HG03354 (cell line): Measurements from ENCODE around the gene KCNJ11.

Experiments
- ATAC-seq: cut with Tn5 transposase; IDR thresholded peaks from one replicate; pipeline ENCODE4 v1.9.1; 2021; ENCODE audit warnings: mild to moderate bottlenecking; ENCODE audit not compliant: unreplicated experiment, poor library complexity, severe bottlenecking

The KCNJ11 gene

DNA sequence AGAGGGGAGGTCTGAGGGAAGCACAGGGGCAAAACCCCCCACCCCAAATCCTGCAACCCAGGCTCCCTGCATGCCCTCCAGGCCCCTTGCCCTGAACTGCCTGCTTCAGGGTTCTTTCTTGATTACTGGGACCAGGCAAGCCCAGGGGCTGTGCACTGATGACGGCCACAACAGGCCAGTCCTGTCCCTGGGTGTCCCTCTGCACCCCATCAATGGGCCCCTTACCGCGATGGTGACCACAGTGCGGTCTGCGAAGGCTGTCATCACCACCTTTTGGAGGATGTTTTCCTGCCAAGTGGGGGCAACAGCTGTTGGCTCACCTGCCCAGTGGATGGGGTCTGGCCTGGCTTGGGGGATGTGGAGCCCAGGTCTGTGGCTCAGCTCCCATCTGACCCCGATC is 5.0 kb upstream of the KCNJ11 start:
- ATAC-seq, result no peak

DNA sequence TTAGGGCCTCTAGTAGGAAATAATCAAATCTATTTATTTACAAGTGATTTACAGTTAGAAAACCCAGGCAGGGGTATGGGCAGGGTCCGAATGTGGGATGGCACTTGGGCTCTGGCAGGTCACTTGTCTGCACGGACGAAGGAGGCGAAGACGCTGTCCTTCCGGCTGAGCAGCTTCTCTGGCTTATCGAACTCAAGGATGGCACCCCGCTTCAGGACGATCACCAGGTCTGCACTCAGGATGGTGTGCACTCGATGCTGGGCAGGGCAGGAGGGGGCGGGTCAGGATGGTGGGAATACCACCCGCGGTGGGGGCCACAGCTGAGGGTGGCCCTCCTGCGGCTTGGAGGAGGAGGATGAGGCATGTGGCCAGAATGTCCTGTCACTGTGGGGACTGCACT is 4.4 kb upstream of the KCNJ11 start:
- no peak for ATAC-seq

DNA sequence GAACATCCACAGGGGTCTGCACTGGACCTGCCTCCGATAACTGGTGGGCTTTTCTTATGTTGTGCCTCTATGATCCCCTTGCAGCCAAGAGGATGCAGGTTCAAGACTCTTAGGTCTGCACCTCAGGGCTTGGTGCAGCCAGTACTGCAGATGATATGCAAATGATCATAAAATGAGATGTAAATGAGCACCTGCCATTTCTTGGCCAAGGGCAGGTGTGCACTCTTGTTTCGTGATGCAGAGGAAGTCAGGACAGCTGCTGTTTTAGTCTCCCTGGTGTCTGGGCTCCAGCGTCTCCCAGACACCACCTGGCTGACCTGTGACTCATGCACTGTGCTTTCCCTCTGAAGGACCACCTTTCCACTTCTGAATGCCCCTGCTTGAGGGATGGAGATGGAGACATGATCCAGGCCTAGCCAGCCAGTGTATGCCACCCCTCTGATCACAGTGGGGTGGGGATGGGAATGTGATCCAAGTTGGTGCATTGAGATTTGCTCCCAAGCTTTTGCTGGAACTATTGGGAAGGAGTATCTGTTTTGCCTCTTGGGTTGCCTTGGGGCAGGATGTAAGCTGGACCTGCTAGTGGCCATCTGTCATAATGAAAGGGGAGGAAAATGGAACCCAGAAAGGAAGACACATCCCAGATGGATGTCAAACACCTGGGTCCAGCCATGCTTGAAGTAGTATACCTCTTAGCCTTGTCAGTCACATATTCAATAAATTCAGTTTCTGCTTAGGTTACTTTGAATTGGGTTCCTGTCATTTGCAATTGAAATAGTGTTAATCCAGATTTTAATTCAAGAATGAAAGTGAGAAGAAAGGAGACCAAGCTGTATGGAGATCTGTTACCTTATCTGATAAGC is 3.3 kb upstream of the KCNJ11 start:
- peak; percentile 41 for ATAC-seq

DNA sequence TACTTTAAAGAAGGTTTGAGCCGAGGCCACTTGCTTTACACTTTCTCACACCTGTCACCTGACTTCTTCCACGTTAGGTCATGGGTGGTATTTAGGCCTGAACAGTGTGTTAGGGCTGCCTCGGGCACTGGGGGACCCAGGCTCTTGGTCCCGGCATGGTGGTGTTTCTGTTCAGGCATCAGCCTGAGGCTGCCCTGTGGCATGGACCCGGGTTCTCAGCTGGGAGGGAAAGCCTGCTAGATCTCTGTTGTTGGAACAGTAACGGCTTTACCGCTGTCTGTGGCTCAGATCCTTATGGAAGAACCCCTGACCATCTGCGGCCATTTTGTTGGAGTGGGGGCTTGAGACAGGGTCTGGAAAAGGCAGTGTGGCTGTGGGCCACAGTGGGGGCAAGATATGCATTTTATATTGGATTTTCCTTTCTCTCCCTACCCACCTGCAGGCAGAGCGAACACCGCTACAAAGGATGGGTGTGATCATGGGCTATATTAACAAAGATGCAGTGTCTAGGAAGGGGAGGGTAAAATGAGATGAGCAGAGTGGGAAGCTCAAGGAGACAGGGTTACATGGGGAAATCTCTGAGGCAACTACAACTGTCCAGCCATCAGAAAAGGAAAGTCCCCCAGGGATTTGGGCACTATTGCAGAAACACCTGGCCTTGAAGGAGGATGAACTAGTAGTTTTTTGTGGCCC is 1.6 kb upstream of the KCNJ11 start:
- no peak for ATAC-seq

- peak; percentile 63 for ATAC-seq
Measured at GRCh38 chr11:17389211-17389956, 925 bp upstream of the KCNJ11 start.

- ATAC-seq, result no peak
Measured at GRCh38 chr11:17387811-17388210, 648 bp downstream of the KCNJ11 start.

DNA sequence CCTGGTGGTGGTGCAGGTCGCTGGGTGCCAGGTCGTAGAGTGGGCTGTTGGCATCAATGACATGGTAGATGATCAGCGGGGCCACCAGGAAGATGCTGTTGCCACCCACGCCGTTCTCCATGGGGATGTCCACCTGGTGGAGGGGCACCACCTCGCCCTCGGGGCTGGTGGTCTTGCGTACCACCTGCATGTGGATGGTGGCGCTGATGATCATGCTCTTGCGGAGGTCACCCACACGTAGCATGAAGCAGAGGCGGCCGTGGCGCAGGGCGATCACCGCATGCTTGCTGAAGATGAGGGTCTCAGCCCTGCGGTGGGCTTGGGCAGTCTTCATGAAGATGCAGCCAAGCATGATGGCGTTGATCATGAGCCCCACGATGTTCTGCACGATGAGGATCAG is 1.2 kb downstream of the KCNJ11 start:
- ATAC-seq, result no peak

DNA sequence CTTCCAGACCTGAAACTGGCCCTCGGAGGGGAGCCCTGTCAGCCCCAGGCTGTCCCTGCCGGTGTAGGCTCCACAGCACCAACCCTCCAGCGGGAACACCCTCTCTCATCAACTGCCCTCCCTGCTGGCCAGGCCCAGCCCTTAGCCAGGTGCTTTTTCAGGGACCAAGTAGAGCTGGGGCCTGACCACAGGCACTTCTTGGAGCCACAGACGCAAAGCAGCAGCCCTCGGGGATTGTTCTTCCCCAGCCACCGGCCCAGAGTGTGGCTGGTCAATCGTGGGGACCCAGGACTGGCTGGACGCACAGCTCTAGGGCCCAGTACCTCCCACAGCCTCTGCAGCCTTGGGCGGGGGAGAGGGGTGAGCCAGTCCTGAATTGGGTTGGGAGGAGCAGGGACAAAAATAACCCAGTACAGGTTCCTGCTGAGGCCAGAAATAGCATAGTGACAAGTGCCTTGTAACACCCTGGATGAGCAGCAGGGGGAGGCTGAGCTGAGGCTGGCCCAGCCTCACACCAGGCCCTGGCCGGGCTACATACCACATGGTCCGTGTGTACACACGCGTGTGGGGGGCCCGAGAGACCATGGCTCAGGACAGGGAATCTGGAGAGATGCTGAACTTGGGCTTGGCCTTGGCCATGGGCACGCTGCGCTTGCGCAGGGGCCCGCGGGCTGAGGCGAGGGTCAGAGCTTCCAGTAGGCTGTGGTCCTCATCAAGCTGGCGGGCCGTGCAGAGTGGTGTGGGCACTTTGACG is 2.0 kb downstream of the KCNJ11 start:
- ATAC-seq, result peak; percentile 60

DNA sequence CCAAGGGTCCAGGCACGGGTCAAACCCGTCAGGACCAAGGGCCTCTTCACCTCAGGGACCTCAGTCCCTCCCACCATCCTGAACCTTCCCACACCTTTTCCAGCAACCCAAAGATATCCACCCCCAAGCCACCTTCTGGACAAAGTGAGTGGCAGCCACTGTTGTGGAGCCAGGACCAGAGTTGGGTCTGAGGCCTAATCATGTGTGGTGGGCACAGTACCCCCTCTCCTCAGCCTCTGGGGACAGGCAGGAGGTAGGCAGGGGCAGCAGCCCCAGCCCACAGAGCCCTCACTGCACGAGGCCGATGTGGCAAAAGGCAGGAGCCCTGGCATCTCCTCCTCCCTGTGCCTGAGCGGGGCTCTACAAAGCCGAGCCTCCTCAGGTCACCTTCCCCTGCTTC is 2.5 kb downstream of the KCNJ11 start:
- ATAC-seq, result no peak

- ATAC-seq, result no peak
Measured at GRCh38 chr11:17385492-17385891, 3.0 kb downstream of the KCNJ11 start.

GRCh38 chr11:17384002-17384511 is 4.4 kb downstream of the KCNJ11 start:
- ATAC-seq, result peak; percentile 68

DNA sequence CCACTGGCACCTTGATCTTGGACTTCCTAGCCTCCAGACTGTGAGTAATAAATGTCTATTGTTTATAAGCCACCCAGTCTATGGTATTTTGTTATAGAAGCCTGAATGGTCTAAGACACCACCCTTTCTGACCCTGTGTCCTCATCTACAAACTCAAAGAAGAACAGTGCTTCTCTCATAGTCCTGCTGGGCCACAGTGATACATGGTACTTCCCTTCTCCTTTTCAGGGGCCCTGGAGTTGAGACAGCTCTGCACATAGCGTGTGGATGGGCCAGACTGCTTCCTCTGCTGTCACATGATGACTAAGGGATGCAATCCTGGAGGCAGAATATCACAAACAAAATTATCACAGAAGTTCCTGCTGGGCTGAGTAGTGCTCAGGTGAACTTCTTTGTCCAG is 5.0 kb downstream of the KCNJ11 start:
- ATAC-seq, result no peak

DNA sequence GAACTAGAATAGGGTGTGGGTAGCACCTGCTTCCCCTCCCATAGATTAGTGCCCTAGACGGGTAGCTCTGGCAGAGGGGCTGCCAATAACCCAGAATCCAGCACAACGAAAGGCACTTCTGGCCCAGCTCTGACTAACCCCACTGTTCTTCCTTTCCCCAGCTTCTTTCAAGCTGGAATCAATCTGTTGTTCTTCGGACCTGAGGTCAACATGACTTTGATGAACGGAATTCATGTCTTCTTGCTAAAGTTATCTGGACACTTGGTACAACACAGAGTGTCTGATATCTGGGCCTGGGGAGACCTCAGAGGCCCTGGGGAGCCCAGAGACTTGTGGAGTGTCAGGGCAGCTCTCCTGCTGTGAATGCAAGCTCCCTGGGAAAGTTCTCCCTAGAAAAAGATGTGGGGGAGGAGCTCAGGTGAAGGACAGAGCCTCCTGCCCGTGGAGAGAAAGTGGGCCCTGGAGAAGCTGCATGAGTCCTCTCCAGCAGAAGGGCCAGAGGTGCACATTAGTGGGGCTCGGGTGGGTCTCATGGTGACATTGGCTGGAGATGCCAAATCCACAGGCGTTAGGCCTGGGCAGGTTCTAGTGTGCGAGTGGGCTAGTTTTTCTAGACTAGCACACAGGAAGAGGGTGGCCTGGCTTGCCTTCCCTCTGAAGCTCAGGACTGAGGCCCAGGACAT is 6.3 kb downstream of the KCNJ11 start:
- ATAC-seq, result no peak

GRCh38 chr11:17381156-17381555 is 7.3 kb downstream of the KCNJ11 start:
- ATAC-seq, result no peak

DNA sequence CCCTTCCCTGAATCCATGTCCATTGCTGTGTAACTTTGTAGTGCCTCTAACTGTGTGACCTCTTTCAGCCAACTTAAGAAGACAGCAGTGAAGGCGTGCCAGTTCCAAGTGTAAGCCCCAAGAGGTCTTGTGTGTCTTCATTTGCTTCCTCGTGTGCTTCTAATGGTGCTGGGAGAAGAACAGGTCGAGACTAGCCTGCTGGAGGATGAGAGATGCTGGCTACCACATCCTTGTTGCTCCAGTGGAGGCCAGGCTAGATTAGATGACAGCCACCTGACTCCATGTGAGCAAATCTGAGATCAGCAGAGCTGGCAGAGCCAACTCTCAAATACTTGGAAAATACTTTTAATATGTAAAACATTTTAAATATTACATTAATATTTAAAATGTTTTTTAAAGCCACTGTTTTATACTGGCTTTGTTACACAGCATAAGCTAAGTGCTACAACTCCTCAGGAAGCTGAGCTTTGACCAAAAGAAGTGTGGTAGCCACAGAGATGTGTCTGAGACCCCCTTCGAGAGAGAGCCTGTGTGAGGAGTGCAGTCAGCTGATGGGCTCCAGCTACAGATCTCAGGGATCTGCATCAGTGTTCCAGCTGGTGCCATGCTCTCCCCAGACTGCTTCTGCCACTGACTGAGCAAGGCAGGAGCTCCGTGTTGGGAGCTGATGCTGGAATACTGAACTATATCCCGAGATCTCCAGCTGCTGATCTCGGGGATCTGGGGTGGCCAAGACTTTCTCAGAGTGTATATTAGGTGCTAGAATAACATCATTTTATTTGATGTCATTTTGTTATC is 8.9 kb downstream of the KCNJ11 start:
- ATAC-seq, result no peak

- ATAC-seq, result no peak
Measured at GRCh38 chr11:17378655-17379054, 9.8 kb downstream of the KCNJ11 start.

GRCh38 chr11:17376493-17376892 is 12.0 kb downstream of the KCNJ11 start:
- ATAC-seq, result no peak

DNA sequence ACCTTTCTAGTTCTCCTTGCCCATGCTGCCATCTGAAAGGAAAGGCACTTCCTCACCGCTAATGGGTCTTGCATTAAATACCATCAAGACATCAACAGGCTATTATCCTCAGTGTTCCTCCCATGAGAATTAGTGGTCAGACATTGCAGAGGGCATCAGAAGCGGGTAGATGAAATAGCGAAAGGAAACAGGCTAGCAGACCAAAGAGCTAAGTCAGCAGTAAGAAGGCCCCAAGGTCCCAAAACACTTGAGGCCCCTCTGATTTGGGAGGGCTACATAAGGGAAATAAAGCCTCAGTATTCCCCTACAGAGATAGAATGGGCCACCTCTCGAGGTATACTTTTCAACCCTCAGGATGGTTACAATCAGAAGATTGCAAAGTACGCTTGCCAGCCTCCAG is 12.9 kb downstream of the KCNJ11 start:
- no peak for ATAC-seq
